Measurements from ENCODE around the gene OR6S1. TPM values are rescaled to one million over a fixed set of nuclear protein-coding genes. Genes with fewer than 3 reads are reported as not detected.

OR6S1 gene
- total and polyA plus RNA-seq, 2 of the 8 experiments (the other 6 are each of a cell fraction or from before 2014, with no cell fraction given) = not detected

GRCh38 chr14:20683125-20683890 is 41.8 kb upstream of the OR6S1 start:
- POLR2A ChIA-PET (ENCODE audit: partially characterized antibody) = interaction anchor here (1.0 to 3.2 kb wide), 7 partner anchors 22 to 288 kb away, joined by 3 to 17 read pairs (median 4); no protein-coding TSS in a partner anchor
- Histone ChIP-seq H3K9ac (replicated peaks in 1 of 4; ENCODE audit: extremely low read depth in 1 of 4, low read depth in 3 of 4, low read length in 3 of 4) (peak overlapping the region in 3 of 4 experiments; percentile 55 to 75 (median 74); a peak in 6 of 7 replicates), H3K4me2 (ENCODE audit: insufficient read depth in 1 of 2, low read depth in 2 of 2, low read length in 2 of 2) (peak overlapping the region; percentile 60 to 79), H2BK20ac (ENCODE audit: low read length) (no peak overlapping the region), H3K23ac (ENCODE audit: insufficient read length) (no peak overlapping the region), H2BK15ac (ENCODE audit: low read length) (no peak overlapping the region), H3K4me3 (ENCODE audit: extremely low read depth in 1 of 4, insufficient read depth in 2 of 4, low read depth in 3 of 4, low read length in 4 of 4) (peak overlapping the region; percentile 67 to 99 (median 98)), H3K56ac (replicated peaks; ENCODE audit: insufficient read length, low read depth, low read length) (peak overlapping the region; percentile 87), H3K18ac (ENCODE audit: extremely low read depth, low read length) (no peak overlapping the region), H3K4me1 (replicated peaks in 1 of 4; ENCODE audit: control insufficient read depth in 3 of 4, insufficient read depth in 4 of 4, low read length in 3 of 4) (peaks cover 0 to 6% (median 4%) of the 10 kb centered on the region in 4 experiments; a peak in 5 of 7 replicates), H3K14ac (ENCODE audit: insufficient read length) (no peak overlapping the region), H2BK5ac (ENCODE audit: low read depth, low read length) (peak overlapping the region; percentile 10; the same call in 1 of the 2 replicates), H2BK12ac (ENCODE audit: low read depth, low read length) (no peak overlapping the region), H3K9me3 (ENCODE audit: insufficient read depth in 2 of 2, low read depth in 1 of 2, low read length in 1 of 2) (no peaks in the 10 kb centered on the region), H4K5ac (ENCODE audit: insufficient read length, low read depth, low read length) (peak overlapping the region; percentile 49), H3K36me3 (ENCODE audit: control insufficient read depth in 2 of 4, insufficient read depth in 4 of 4, low read length in 3 of 4) (no peaks in the 10 kb centered on the region), H4K8ac (ENCODE audit: extremely low read depth, insufficient read depth, low read length) (no peak overlapping the region), H3K23me2 (ENCODE audit: low read depth, low read length) (peaks cover 27% of the 10 kb centered on the region), H2AK5ac (ENCODE audit: low read depth, low read length) (no peak overlapping the region), H3K79me1 (ENCODE audit: low read depth, low read length) (no peaks in the 10 kb centered on the region), H4K91ac (replicated peaks; ENCODE audit: insufficient read length, low read length) (no peak overlapping the region), H2AFZ (ENCODE audit: low read length) (peak overlapping the region; percentile 71), H3K27me3 (replicated peaks in 1 of 4; ENCODE audit: control insufficient read depth in 3 of 4, extremely low read depth in 1 of 4, insufficient read depth in 3 of 4, low read length in 3 of 4) (no peaks in the 10 kb centered on the region), H2BK120ac (replicated peaks; ENCODE audit: low read depth, low read length) (no peak overlapping the region), H3K27ac (ENCODE audit: low read depth, low read length) (peak overlapping the region; percentile 62; the same call in 1 of the 2 replicates), H4K20me1 (replicated peaks in 1 of 2; ENCODE audit: control insufficient read depth in 1 of 2, insufficient read depth in 2 of 2, low read length in 2 of 2) (no peaks in the 10 kb centered on the region), H3K79me2 (ENCODE audit: control insufficient read depth in 1 of 2, insufficient read depth in 2 of 2, low read length in 2 of 2) (no peaks in the 10 kb centered on the region), H3K4ac (replicated peaks; ENCODE audit: insufficient read length, low read depth, low read length) (peak overlapping the region; percentile 80)
- FAIRE-seq (peak; percentile 73), DNase-seq (ENCODE audit: low read depth in 1 of 2, low spot score in 2 of 2) (peak; percentile 88 to 93)
- CTCF ChIA-PET (ENCODE audit: partially characterized antibody) = interaction anchor here (0.8 to 16.7 kb wide), 10 partner anchors 9 to 288 kb away, joined by 3 to 282 read pairs (median 6); no protein-coding TSS in a partner anchor
- WGBS, 2 experiments (ENCODE audit: extremely low coverage in 1 of 2, insufficient coverage in 1 of 2, insufficient read length in 1 of 2, insufficient replicate concordance in 2 of 2, low coverage in 1 of 2, low lambda C conversion rate in 2 of 2, missing lambda C conversion rate in 1 of 2) = 2% methylated on average over 37 of the region's 38 CpGs; no CpG with 5 or more reads in 1 of the 2 experiments
- peak; percentile 78; the same call in 1 of the 2 replicates for TF ChIP-seq MAFK (IDR thresholded peaks at IDR 0.05; ENCODE audit: low read depth, low read length)
- peak; percentile 35; the same call in 1 of the 2 replicates for TF ChIP-seq CEBPB (IDR thresholded peaks at IDR 0.05; ENCODE audit: low read depth, low read length)
- no peak for TF ChIP-seq KDM1A (IDR thresholded peaks at IDR 0.05; ENCODE audit: borderline replicate concordance, low read length)
- peak; percentile 72 for TF ChIP-seq TAF7 (optimal IDR thresholded peaks at IDR 0.05; ENCODE audit: borderline replicate concordance, low read depth, low read length)
- TF ChIP-seq TAF1 (IDR thresholded peaks at IDR 0.05; ENCODE audit: low read depth, low read length) = 0 out of 2 replicates have a peak, but pooled peaks have one; percentile 10
- TF ChIP-seq SIN3A (conservative IDR thresholded peaks at IDR 0.05 in 1 of 2, IDR thresholded peaks at IDR 0.05 in 1 of 2; ENCODE audit: low read depth in 1 of 2, low read length in 2 of 2) = peak; percentile 52 to 69; a peak in 1 of 4 replicates
- TF ChIP-seq RBBP5 (IDR thresholded peaks at IDR 0.05; ENCODE audit: borderline replicate concordance, low read depth, low read length) = peak; percentile 84; the same call in 1 of the 2 replicates
- no peak for TF ChIP-seq SIRT6 (IDR thresholded peaks at IDR 0.05; ENCODE audit: low read length)
- peak; percentile 47 for TF ChIP-seq ASH2L (IDR thresholded peaks at IDR 0.05; ENCODE audit: low read length)
- TF ChIP-seq JUND (IDR thresholded peaks at IDR 0.05; ENCODE audit: low read length) = no peak
- no peak for TF ChIP-seq SAP30 (IDR thresholded peaks at IDR 0.05; ENCODE audit: insufficient read depth, insufficient replicate concordance, low read length)
- peak; percentile 100 for TF ChIP-seq TBP (IDR thresholded peaks at IDR 0.05; ENCODE audit: low read depth, low read length)
